ENCODE data around the gene CERK. TPM values are rescaled to one million over a fixed set of nuclear protein-coding genes. Genes with fewer than 3 reads are reported as not detected.
A peak's percentile ranks its signal among the peaks of the same experiment; 100 is the strongest.

The CERK gene
- total and polyA plus RNA-seq, 8 donors, result 12.7 to 32.7 (median 29.5) TPM

DNA sequence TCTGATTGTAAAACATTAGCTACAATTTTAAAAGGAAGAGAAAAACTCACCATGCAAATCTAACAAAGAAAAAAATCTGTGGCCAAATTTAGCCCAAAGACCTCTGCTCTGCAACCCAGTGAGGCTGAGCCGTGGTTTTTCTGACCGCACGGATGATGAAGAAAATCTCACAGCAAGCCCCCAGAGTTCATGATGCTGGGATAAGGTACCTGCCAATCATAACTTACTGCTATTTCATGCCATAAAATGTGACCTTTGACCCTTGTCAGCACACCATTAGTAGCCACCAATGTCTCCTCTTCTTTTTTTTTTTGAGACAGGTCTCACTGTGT, 11.1 kb downstream of the CERK start:
- TF ChIP-seq, protein P1, sequence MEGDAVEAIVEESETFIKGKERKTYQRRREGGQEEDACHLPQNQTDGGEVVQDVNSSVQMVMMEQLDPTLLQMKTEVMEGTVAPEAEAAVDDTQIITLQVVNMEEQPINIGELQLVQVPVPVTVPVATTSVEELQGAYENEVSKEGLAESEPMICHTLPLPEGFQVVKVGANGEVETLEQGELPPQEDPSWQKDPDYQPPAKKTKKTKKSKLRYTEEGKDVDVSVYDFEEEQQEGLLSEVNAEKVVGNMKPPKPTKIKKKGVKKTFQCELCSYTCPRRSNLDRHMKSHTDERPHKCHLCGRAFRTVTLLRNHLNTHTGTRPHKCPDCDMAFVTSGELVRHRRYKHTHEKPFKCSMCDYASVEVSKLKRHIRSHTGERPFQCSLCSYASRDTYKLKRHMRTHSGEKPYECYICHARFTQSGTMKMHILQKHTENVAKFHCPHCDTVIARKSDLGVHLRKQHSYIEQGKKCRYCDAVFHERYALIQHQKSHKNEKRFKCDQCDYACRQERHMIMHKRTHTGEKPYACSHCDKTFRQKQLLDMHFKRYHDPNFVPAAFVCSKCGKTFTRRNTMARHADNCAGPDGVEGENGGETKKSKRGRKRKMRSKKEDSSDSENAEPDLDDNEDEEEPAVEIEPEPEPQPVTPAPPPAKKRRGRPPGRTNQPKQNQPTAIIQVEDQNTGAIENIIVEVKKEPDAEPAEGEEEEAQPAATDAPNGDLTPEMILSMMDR (IDR thresholded peaks at IDR 0.05), result no peak
- Histone ChIP-seq H3K36me3 (no peaks in the 10 kb centered on the region), H3K4me1 (peaks cover 25 to 30% (median 26%) of the 10 kb centered on the region in 3 donors), H3K27ac (peak overlapping the region in 2 of 4 donors; percentile 50 to 62), H3K4me3 (no peak overlapping the region), H3K27me3 (no peaks in the 10 kb centered on the region), H3K9me3 (no peaks in the 10 kb centered on the region)
- ATAC-seq (no peak), DNase-seq (no peak), FAIRE-seq (no peak)
- intact Hi-C loops (cut with DNase I), result no loop called here
- 92 to 100% methylated on average over 3 of the region's 3 CpGs for WGBS, 2 donors

- WGBS, 2 donors, result 50 to 66% methylated on average over 38 of the region's 38 CpGs
- H3K27me3 ChIP-seq, result no peaks in the 10 kb centered on the region
- no peaks in the 10 kb centered on the region for H3K36me3 ChIP-seq
- intact Hi-C loops (cut with DNase I), result no loop called here
- no peak overlapping the region for H3K4me3 ChIP-seq
- H3K27ac ChIP-seq, result peak overlapping the region in 3 of 4 donors; percentile 62 to 64 (median 64)
- ATAC-seq, result peak; percentile 33 to 60 (median 58)
- H3K4me1 ChIP-seq, result peaks cover 19 to 25% (median 23%) of the 10 kb centered on the region in 3 donors
- TF ChIP-seq, protein P1 (IDR thresholded peaks at IDR 0.05), result no peak
- peak in 4 of 6 donors; percentile 36 to 87 (median 63) for DNase-seq
- H3K9me3 ChIP-seq, result no peaks in the 10 kb centered on the region
- no peak for FAIRE-seq
Observed at GRCh38 chr22:46726066-46726985, 11.7 kb downstream of the CERK start.

DNA sequence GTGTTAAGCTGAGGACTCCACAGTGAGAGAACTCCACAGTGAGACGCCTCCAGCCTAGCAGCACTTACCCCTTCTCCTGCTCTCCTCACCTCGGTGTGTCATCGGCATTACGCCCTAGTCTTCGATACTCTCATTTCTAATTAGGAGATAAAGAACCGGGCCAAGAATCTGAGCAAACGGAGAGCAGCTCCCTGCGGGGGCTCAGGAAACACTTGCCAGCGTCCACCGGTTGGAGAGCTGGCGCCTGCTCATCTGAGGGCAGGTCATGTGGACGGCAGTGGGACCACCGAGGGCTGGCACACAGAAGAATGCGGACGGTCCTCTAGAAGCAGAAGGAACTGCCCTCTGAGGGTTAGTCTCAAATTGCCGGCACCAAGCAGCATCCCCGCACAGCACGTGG, 13.0 kb downstream of the CERK start:
- no peaks in the 10 kb centered on the region for H3K27me3 ChIP-seq
- 83 to 84% methylated on average over 18 of the region's 18 CpGs for WGBS, 2 donors
- peaks cover 7 to 15% (median 11%) of the 10 kb centered on the region in 3 donors for H3K4me1 ChIP-seq
- DNase-seq (peak in 1 of 6 donors; percentile 40), FAIRE-seq (no peak), ATAC-seq (no peak)
- H3K36me3 ChIP-seq, result peaks cover 0 to 3% (median under 1%) of the 10 kb centered on the region in 3 donors
- TF ChIP-seq, protein P1 (IDR thresholded peaks at IDR 0.05), result no peak
- no peak overlapping the region for H3K4me3 ChIP-seq
- intact Hi-C loops (cut with DNase I), result no loop called here
- H3K9me3 ChIP-seq, result no peaks in the 10 kb centered on the region
- H3K27ac ChIP-seq, result no peak overlapping the region

DNA sequence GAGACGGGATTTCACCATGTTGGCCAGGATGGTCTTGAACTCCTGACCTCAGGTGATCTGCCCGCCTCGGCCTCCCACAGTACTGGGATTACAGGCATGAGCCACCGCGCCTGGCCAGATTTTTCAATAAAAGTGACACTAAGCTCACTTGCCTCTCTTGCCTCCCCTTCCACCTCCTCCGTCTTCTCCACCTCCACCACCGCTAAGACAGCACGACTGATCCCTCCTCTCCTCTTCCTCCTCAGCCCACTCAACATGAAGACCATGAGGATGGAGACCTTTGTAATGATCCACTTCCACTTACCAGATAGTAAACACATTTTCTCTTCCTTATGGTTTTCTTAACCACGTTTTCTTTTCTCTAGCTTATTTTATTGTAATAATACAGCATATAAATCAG, 14.2 kb downstream of the CERK start:
- no peaks in the 10 kb centered on the region for H3K9me3 ChIP-seq
- WGBS, 2 donors, result 93 to 95% methylated on average over 7 to 9 of the region's 9 CpGs
- intact Hi-C loops (cut with DNase I), result no loop called here
- no peak overlapping the region for H3K27ac ChIP-seq
- TF ChIP-seq, protein P1 (IDR thresholded peaks at IDR 0.05), result no peak
- H3K36me3 ChIP-seq, result peaks cover 0 to 15% (median 8%) of the 10 kb centered on the region in 3 donors
- ATAC-seq (no peak), DNase-seq (peak in 1 of 6 donors; percentile 13), FAIRE-seq (no peak)
- no peaks in the 10 kb centered on the region for H3K27me3 ChIP-seq
- H3K4me3 ChIP-seq, result no peak overlapping the region
- peaks cover 6 to 12% (median 10%) of the 10 kb centered on the region in 3 donors for H3K4me1 ChIP-seq
